Ascending aorta (tissue), 2 donors: ENCODE measurements around the gene NRIP1. TPM values are rescaled to one million over a fixed set of nuclear protein-coding genes. Genes with fewer than 3 reads are reported as not detected.

ENCODE experiments used
- DNase-seq, 2 donors: peaks; one replicate each; pipeline ENCODE4 v3.0.0-alpha.2; 2019; ENCODE audit warnings: low spot score in 2 of 2
- H3K27ac ChIP-seq, 2 donors: fragments of 200-600 bp; sonication (generic); one replicate each; pipeline ENCODE4 v1.5.1; 2016 to 2017; ENCODE audit warnings: mild to moderate bottlenecking in 1 of 2
- H3K27me3 ChIP-seq: fragments of 200-600 bp; sonication (generic); one replicate; pipeline ENCODE4 v1.5.1; 2017
- H3K36me3 ChIP-seq, 2 donors: fragments of 200-600 bp; sonication (generic); one replicate each; pipeline ENCODE4 v1.5.1; 2016
- H3K4me1 ChIP-seq, 2 donors: fragments of 200-600 bp; sonication (generic); one replicate each; pipeline ENCODE4 v1.5.1; 2016 to 2017; ENCODE audit warnings: mild to moderate bottlenecking in 1 of 2
- H3K4me3 ChIP-seq, 2 donors: fragments of 200-600 bp; sonication (generic); one replicate each; pipeline ENCODE4 v1.5.1; 2016 to 2017; ENCODE audit warnings: mild to moderate bottlenecking in 1 of 2
- H3K9me3 ChIP-seq, 2 donors: fragments of 200-600 bp; sonication (generic); one replicate each; pipeline ENCODE4 v1.5.1; 2016
- CTCF ChIP-seq, 3 experiments: fragments of 200-600 bp in 2 of 3; fragments of 450-650 bp in 1 of 3; sonication (generic) in 2 of 3; IDR thresholded peaks; one replicate each; pipeline ENCODE4 v1.5.1; 2016 to 2019; ENCODE audit warnings: antibody characterized with exemption in 3 of 3, mild to moderate bottlenecking in 1 of 3, moderate library complexity in 1 of 3
- intact Hi-C: fragments of 100-400 bp; cut with DNase I; formaldehyde crosslinking; loops from one replicate; pipeline ENCODE4 v1.15.1; 2023
- total RNA-seq: library from RNA; depleted of rRNA; stranded (reverse); fragments of >200 nt; gene quantifications from one replicate; pipeline ENCODE4 v1.1.0, GENCODE V29; 2016

Gene NRIP1
- total RNA-seq, 1 donor from 2014 or later, result 4.8 TPM

GRCh38 chr21:15065392-15066122, 757 bp upstream of the NRIP1 start:
- peak; percentile 45 to 89 for DNase-seq
- no peaks in the 10 kb centered on the region for H3K36me3 ChIP-seq
- H3K27me3 ChIP-seq, result no peaks in the 10 kb centered on the region
- H3K4me1 ChIP-seq, result peaks cover 0 to 22% of the 10 kb centered on the region in 2 donors
- no peak for TF ChIP-seq CTCF (IDR thresholded peaks at IDR 0.05)
- intact Hi-C loops, result loop anchor here (2.0 to 10.0 kb wide), 4 partner anchors 62 to 1519 kb away; partner anchors contain the start of gene USP25
- peak overlapping the region; percentile 93 to 95 for H3K27ac ChIP-seq
- H3K4me3 ChIP-seq, result peak overlapping the region; percentile 80 to 97
- H3K9me3 ChIP-seq, result no peaks in the 10 kb centered on the region

- H3K27ac ChIP-seq, result peak overlapping the region; percentile 93 to 95
- H3K36me3 ChIP-seq, result no peaks in the 10 kb centered on the region
- peak overlapping the region; percentile 80 to 97 for H3K4me3 ChIP-seq
- no peaks in the 10 kb centered on the region for H3K9me3 ChIP-seq
- no peak for TF ChIP-seq CTCF (IDR thresholded peaks at IDR 0.05)
- H3K4me1 ChIP-seq, result peaks cover 0 to 30% of the 10 kb centered on the region in 2 donors
- no peaks in the 10 kb centered on the region for H3K27me3 ChIP-seq
- intact Hi-C loops, result loop anchor here (1.0 to 10.0 kb wide), 4 partner anchors 421 to 1521 kb away; partner anchors contain the start of genes HSPA13 and USP25
- DNase-seq, result peak in 1 of 2 donors; percentile 65
Observed at GRCh38 chr21:15063814-15064575, 805 bp downstream of the NRIP1 start.

GRCh38 chr21:15063081-15063813, 1.6 kb downstream of the NRIP1 start:
- TF ChIP-seq CTCF (IDR thresholded peaks at IDR 0.05), result no peak
- Histone ChIP-seq H3K9me3 (no peaks in the 10 kb centered on the region), H3K4me3 (peak overlapping the region; percentile 80 to 97), H3K27me3 (no peaks in the 10 kb centered on the region), H3K4me1 (peaks cover 0 to 34% of the 10 kb centered on the region in 2 donors), H3K36me3 (no peaks in the 10 kb centered on the region), H3K27ac (peak overlapping the region in 1 of 2 donors; percentile 95)
- no peak for DNase-seq
- intact Hi-C loops, result loop anchor here (10.0 kb wide), 2 partner anchors 422 to 1522 kb away; no protein-coding TSS in a partner anchor

GRCh38 chr21:15062606-15062965, 2.2 kb downstream of the NRIP1 start:
- no peak for TF ChIP-seq CTCF (IDR thresholded peaks at IDR 0.05)
- DNase-seq, result no peak
- peak overlapping the region; percentile 80 to 97 for H3K4me3 ChIP-seq
- intact Hi-C loops, result loop anchor here (10.0 kb wide), 2 partner anchors 422 to 1522 kb away; no protein-coding TSS in a partner anchor
- peaks cover 0 to 34% of the 10 kb centered on the region in 2 donors for H3K4me1 ChIP-seq
- H3K36me3 ChIP-seq, result no peaks in the 10 kb centered on the region
- H3K9me3 ChIP-seq, result no peaks in the 10 kb centered on the region
- H3K27me3 ChIP-seq, result no peaks in the 10 kb centered on the region
- no peak overlapping the region for H3K27ac ChIP-seq
